ENCODE measurements around the gene TRAF3IP3. TPM values are rescaled to one million over a fixed set of nuclear protein-coding genes. Genes with fewer than 3 reads are reported as not detected.

TRAF3IP3 gene
- total RNA-seq, 1 experiment from 2014 or later, result not detected

DNA sequence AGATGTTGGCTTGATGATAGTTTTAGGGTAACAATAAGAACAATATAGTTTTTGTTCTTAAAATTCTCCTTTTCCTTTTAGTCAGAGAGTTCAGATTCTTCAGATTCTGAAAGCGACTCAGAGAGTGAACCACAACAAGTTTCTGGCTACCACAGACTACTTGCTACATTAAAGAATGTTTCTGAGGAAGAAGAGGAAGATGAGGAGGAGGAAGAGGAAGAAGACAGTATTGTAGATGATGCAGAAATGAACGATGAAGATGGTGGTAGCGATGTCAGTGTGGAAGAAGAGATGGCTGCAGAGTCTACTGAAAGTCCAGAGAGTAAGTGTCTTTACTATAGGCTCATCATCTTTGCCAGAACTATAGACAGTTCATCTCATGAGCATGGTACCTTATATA, 74.9 kb downstream of the TRAF3IP3 start:
- Histone ChIP-seq H3K4ac (ENCODE audit: low read depth, low read length) (no peak overlapping the region), H3K27me3 (ENCODE audit: insufficient read depth, low read length) (no peaks in the 10 kb centered on the region), H3K23ac (ENCODE audit: insufficient read length, low read depth, low read length) (no peak overlapping the region), H3K79me2 (ENCODE audit: insufficient read depth, low read length) (no peaks in the 10 kb centered on the region), H2BK12ac (ENCODE audit: insufficient read length, low read depth, low read length) (no peak overlapping the region), H2BK15ac (ENCODE audit: low read depth, low read length) (no peak overlapping the region), H2AFZ (ENCODE audit: low read length) (no peak overlapping the region), H4K91ac (ENCODE audit: insufficient read length, low read depth, low read length) (no peak overlapping the region), H2AK5ac (ENCODE audit: insufficient read length, low read length) (no peak overlapping the region), H4K8ac (replicated peaks; ENCODE audit: insufficient read length, low read depth, low read length) (no peak overlapping the region), H4K5ac (ENCODE audit: insufficient read length, low read depth, low read length) (no peak overlapping the region), H3K56ac (ENCODE audit: insufficient read length, low read depth, low read length) (no peak overlapping the region), H4K20me1 (ENCODE audit: control insufficient read depth, insufficient read depth, insufficient read length) (no peaks in the 10 kb centered on the region), H3K9me3 (ENCODE audit: control insufficient read depth, low read depth, low read length) (no peaks in the 10 kb centered on the region), H2BK120ac (ENCODE audit: low read depth, low read length, poor library complexity, severe bottlenecking) (no peak overlapping the region), H3K9ac (ENCODE audit: extremely low read depth, insufficient read length, low read length) (no peak overlapping the region), H3K18ac (ENCODE audit: insufficient read length, low read depth, low read length) (no peak overlapping the region), H2BK5ac (ENCODE audit: insufficient read length, low read length) (no peak overlapping the region), H3K23me2 (ENCODE audit: insufficient read length, low read depth, low read length, poor library complexity, severe bottlenecking) (no peaks in the 10 kb centered on the region), H3K27ac (ENCODE audit: insufficient read length, low read depth, low read length) (no peak overlapping the region), H3T11ph (ENCODE audit: low read length) (no peak overlapping the region), H3K4me2 (ENCODE audit: insufficient read depth, insufficient read length, low read length) (no peak overlapping the region), H3K79me1 (ENCODE audit: insufficient read depth, low read depth, low read length, poor library complexity, severe bottlenecking) (no peaks in the 10 kb centered on the region), H3K4me1 (ENCODE audit: insufficient read depth, low read length) (no peaks in the 10 kb centered on the region), H2BK20ac (ENCODE audit: low read depth, low read length, poor library complexity, severe bottlenecking) (no peak overlapping the region), H3K14ac (ENCODE audit: insufficient read depth, low read length) (no peak overlapping the region)
- Mint-ChIP-seq H3K4me1 (peaks cover 6 to 7% of the 10 kb centered on the region in 2 experiments), H3K36me3 (ENCODE audit: insufficient read depth in 1 of 3, low read depth in 3 of 3) (peaks cover 16 to 49% (median 48%) of the 10 kb centered on the region in 3 experiments; a peak in 6 of 7 replicates), H3K9me3 (peaks cover 0 to 3% of the 10 kb centered on the region in 2 experiments; a peak in 1 of 5 replicates), H3K27ac (no peak overlapping the region), H3K27me3 (ENCODE audit: low read depth) (no peaks in the 10 kb centered on the region; the same call in 1 of the 2 replicates), H3K4me3 (no peak overlapping the region)
- no peak for TF ChIP-seq CTCF (conservative IDR thresholded peaks at IDR 0.05)
- no CpG with 5 or more reads among the region's 3 CpGs for WGBS (ENCODE audit: extremely low coverage, insufficient read length, low lambda C conversion rate)
- no peak for DNase-seq
